Omental fat pad (tissue), 4 donors: ENCODE results near the gene RAB29. TPM values are rescaled to one million over a fixed set of nuclear protein-coding genes. Genes with fewer than 3 reads are reported as not detected.
A peak's percentile ranks its signal among the peaks of the same experiment; 100 is the strongest.

ENCODE experiments used
- ATAC-seq: fragments of 150-250 bp; one replicate; pipeline ENCODE4 v1.9.1; 2016; ENCODE audit warnings: mild to moderate bottlenecking, moderate library complexity; ENCODE audit not compliant: low FRiP score
- DNase-seq: peaks from one replicate; pipeline ENCODE4 v3.0.0-alpha.2; 2019; ENCODE audit warnings: low spot score
- CTCF ChIP-seq, 3 donors: fragments of 450-650 bp; IDR thresholded peaks; one replicate each; pipeline ENCODE4 v1.5.1; 2016 to 2017; ENCODE audit warnings: antibody characterized with exemption in 3 of 3, mild to moderate bottlenecking in 3 of 3, moderate library complexity in 2 of 3
- total RNA-seq, 4 donors: library from RNA; depleted of rRNA; stranded (reverse); fragments of >200 nt; gene quantifications; one replicate each; pipeline ENCODE4 v1.1.0, GENCODE V29; 2016

Gene RAB29
- total RNA-seq, 4 donors from 2014 or later, result 14.4 to 26.9 (median 20.0) TPM

DNA sequence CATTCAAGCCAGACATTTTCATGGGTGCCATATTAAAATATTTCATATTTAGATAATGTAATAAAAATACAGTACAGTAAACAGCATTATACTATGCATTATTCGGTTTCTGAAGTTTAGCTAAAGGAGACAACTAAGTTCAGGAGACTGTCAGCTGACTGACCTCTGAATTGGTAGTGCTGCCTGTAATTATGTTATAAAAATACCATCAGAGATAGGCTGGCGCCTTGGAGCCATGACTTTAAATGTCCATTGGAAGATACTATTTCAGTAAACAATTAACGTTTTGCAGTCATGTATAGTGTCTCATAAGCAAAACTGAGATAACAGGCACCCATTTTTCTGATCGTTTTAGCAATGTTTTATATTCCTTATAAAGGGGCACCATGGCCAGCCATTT is 11.3 kb upstream of the RAB29 start:
- ATAC-seq (no peak), DNase-seq (no peak)
- TF ChIP-seq CTCF (IDR thresholded peaks at IDR 0.05), result no peak

- ATAC-seq (no peak), DNase-seq (no peak)
- no peak for TF ChIP-seq CTCF (IDR thresholded peaks at IDR 0.05)
Observed at GRCh38 chr1:205785446-205785845, 10.2 kb upstream of the RAB29 start.

DNA sequence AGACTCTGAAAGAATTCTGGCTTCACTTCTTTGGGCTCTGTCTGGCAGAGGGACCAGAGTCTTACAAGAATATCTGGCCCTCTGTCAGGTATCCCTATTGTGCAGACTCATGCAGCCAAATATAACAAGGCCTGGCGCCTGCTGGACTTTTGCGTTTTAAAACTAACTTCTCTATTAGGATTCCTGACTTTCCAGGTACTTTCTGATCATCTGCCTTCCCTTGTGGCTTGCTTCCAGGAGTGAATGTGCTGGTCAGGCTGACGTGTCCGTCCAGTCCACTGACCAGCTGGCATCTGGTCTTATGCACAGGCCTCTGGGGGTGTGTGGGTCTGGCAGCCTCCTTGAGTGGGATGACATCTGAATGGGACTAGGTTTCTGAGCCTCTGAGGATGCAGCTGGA is 8.6 kb upstream of the RAB29 start:
- no peak for DNase-seq
- TF ChIP-seq CTCF (IDR thresholded peaks at IDR 0.05), result no peak
- ATAC-seq, result peak; percentile 78

GRCh38 chr1:205783433-205783795 is 8.1 kb upstream of the RAB29 start:
- DNase-seq, result no peak
- no peak for ATAC-seq
- TF ChIP-seq CTCF (IDR thresholded peaks at IDR 0.05), result no peak

GRCh38 chr1:205782627-205783432 is 7.5 kb upstream of the RAB29 start:
- TF ChIP-seq CTCF (IDR thresholded peaks at IDR 0.05), result no peak
- ATAC-seq, result no peak
- DNase-seq, result no peak

DNA sequence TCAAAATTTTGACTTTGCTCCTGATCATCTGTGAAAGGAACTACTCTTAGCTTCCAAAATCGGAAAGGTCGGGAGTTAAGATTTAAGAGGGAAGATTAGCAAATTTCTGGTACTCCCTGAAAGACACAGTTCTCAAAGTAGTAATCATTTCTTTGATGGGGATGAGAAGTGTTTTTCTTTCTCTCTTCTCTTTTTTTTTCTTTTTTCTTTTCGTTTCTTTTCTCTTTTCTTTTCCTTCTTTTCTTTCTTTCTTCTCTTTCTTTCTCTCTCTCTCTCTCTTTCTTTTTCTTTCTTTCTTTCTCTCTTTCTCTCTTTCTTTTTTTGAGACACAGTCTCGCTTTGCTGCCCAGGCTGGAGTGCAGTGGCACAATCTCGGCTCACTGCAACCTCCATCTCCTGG is 5.1 kb upstream of the RAB29 start:
- no peak for TF ChIP-seq CTCF (IDR thresholded peaks at IDR 0.05)
- DNase-seq, result no peak
- ATAC-seq, result no peak

DNA sequence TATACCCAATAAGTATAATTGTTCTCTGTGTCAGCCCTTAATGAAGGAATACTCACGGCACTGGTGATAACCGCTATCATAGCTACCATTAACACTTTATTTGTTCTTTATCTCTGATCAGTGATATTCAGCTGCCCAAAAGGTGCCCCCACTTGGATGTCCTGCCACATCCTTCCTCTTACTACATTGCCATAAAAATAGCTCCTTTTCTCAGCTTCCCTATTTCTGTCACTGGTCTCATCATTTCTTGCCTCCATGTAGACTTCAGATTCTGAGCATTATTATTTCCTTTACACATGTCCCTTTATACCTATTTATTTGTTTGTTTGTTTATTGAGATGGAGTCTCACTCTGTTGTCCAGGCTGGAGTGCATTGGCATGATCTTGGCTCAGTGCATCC is 2.7 kb upstream of the RAB29 start:
- TF ChIP-seq CTCF (IDR thresholded peaks at IDR 0.05), result no peak
- DNase-seq (no peak), ATAC-seq (no peak)
